ENCODE measurements around the gene TNFRSF1A. TPM values are rescaled to one million over a fixed set of nuclear protein-coding genes. Genes with fewer than 3 reads are reported as not detected.

The TNFRSF1A gene
- total RNA-seq, 1 experiment from 2014 or later = 44.1 TPM

DNA sequence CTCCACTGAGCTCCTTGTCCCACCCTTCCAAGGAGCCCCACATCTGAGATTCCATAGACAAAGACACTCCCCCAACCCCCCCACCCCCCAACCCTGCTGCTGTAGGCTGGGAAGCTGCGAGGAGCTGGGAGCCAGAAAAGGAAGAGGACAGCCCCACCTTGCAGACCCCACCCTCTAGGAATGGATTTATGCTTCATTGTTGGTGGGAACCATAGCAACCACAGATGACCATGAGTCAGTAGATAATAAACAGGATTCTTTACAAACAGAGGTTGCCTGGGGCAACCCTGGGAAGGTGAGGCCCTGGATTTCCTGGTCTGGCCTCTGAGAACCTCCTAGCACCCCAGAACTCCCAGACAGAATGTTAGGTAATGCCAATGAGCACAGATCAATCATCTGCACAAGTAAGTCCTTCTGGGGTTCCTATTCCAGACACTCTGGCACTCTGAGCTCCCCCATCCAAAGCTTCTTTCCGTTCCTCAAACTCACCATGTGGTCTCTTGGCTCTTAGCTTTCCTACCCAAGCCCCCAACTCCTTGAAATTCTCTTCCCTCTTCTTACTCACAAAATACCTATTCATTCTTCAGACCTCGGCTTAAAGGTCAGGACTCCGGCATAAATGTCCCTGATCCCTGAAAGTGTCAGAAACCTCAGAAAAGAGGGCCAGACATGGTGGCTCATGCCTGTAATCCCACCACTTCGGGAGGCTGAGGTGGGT, 46.6 kb downstream of the TNFRSF1A start (continued):
- TF ChIP-seq, protein P1, sequence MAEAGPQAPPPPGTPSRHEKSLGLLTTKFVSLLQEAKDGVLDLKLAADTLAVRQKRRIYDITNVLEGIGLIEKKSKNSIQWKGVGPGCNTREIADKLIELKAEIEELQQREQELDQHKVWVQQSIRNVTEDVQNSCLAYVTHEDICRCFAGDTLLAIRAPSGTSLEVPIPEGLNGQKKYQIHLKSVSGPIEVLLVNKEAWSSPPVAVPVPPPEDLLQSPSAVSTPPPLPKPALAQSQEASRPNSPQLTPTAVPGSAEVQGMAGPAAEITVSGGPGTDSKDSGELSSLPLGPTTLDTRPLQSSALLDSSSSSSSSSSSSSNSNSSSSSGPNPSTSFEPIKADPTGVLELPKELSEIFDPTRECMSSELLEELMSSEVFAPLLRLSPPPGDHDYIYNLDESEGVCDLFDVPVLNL (CRISPR knock-in tag; IDR thresholded peaks at IDR 0.05; ENCODE audit: borderline replicate concordance, low read depth) = no peak
- TF ChIP-seq TEAD4 (CRISPR knock-in tag; IDR thresholded peaks at IDR 0.05) (no peak), ELF4 (CRISPR knock-in tag; IDR thresholded peaks at IDR 0.05; ENCODE audit: low read depth) (no peak), PRRX2 (CRISPR knock-in tag; IDR thresholded peaks at IDR 0.05) (no peak), ETV6 (CRISPR knock-in tag; IDR thresholded peaks at IDR 0.05) (no peak), RELA (CRISPR knock-in tag; IDR thresholded peaks at IDR 0.05; ENCODE audit: borderline replicate concordance) (no peak), ZNF281 (CRISPR knock-in tag; IDR thresholded peaks at IDR 0.05) (no peak), CBFB (CRISPR knock-in tag; IDR thresholded peaks at IDR 0.05; ENCODE audit: low read depth) (no peak), GTF2I (CRISPR knock-in tag; conservative IDR thresholded peaks at IDR 0.05) (no peak), OVOL2 (CRISPR knock-in tag; IDR thresholded peaks at IDR 0.05; ENCODE audit: borderline replicate concordance) (no peak)

- peaks cover 12% of the 10 kb centered on the region for H3K9me3 Mint-ChIP-seq
- ATAC-seq (peak; percentile 38; the same call in 1 of the 2 replicates), DNase-seq (ENCODE audit: low spot score) (no peak)
- peaks cover 4% of the 10 kb centered on the region; the same call in 1 of the 2 replicates for H3K27me3 Mint-ChIP-seq (ENCODE audit: low read depth)
- no peak overlapping the region for H3K27ac Mint-ChIP-seq
- no peak overlapping the region for H3K4me3 Mint-ChIP-seq
- peaks cover 14% of the 10 kb centered on the region for H3K36me3 Mint-ChIP-seq
- H3K4me1 Mint-ChIP-seq = peaks cover 19% of the 10 kb centered on the region
- TF ChIP-seq ATF3 (CRISPR knock-in tag; conservative IDR thresholded peaks at IDR 0.05) (no peak), FOXP4 (CRISPR knock-in tag; IDR thresholded peaks at IDR 0.05) (no peak), SMAD4 (CRISPR knock-in tag; IDR thresholded peaks at IDR 0.05) (no peak), TCF7 (CRISPR knock-in tag; IDR thresholded peaks at IDR 0.05; ENCODE audit: low read depth) (no peak), ZBTB43 (CRISPR knock-in tag; IDR thresholded peaks at IDR 0.05) (no peak), HMGA2 (CRISPR knock-in tag; IDR thresholded peaks at IDR 0.05) (no peak), ZNF671 (CRISPR knock-in tag; IDR thresholded peaks at IDR 0.05) (no peak), KAT7 (CRISPR knock-in tag; IDR thresholded peaks at IDR 0.05; ENCODE audit: borderline replicate concordance) (no peak), ZNF232 (CRISPR knock-in tag; IDR thresholded peaks at IDR 0.05) (no peak), ATF1 (CRISPR knock-in tag; IDR thresholded peaks at IDR 0.05) (no peak), E2F5 (CRISPR knock-in tag; IDR thresholded peaks at IDR 0.05) (no peak), NFATC4 (CRISPR knock-in tag; IDR thresholded peaks at IDR 0.05) (no peak), ZNF512 (CRISPR knock-in tag; IDR thresholded peaks at IDR 0.05; ENCODE audit: borderline replicate concordance) (no peak)
- POLR2A ChIA-PET = no interaction called here
- CTCF ChIA-PET = interaction anchor here (0.6 to 3.1 kb wide), 6 partner anchors 11 to 306 kb away, joined by 3 to 11 read pairs (median 3); partner anchors contain the start of gene LTBR
These were observed 47.5 kb downstream of the TNFRSF1A start for GRCh38 chr12:6294156-6295093.
